GM12878 (cell line): ENCODE data around the gene ARHGAP19. TPM values are rescaled to one million over a fixed set of nuclear protein-coding genes. Genes with fewer than 3 reads are reported as not detected.
A peak's percentile ranks its signal among the peaks of the same experiment; 100 is the strongest.

ENCODE experiments used
- ATAC-seq: fragments of 200-7000 bp; cut with Tn5 transposase; 3 replicates; pipeline ENCODE4 v1.9.1; 2020; ENCODE audit warnings: mild to moderate bottlenecking, moderate library complexity
- BruUV-seq: library from RNA; stranded (reverse); fragments of 400-500 nt; replicated peaks from 2 replicates; lab custom pipeline; 2021; lab: Mats Ljungman, UMichigan
- CTCF ChIA-PET: fragments of 300-600 bp; sonication (Branson Sonifier 250); formaldehyde crosslinking; extraction: SDS; loops from one replicate; lab custom pipeline; 2021; ENCODE audit warnings: inconsistent platforms; lab: Yijun Ruan, JAX
- POLR2A ChIA-PET: fragments of 350-600 bp; formaldehyde crosslinking; extraction: SDS; loops from one replicate; lab custom pipeline; 2021; ENCODE audit warnings: inconsistent platforms; lab: Charles Lee
- RAD21 ChIA-PET: fragments of 300-600 bp; sonication (Branson Sonifier 250); formaldehyde crosslinking; loops from one replicate; lab custom pipeline; 2023; ENCODE audit warnings: antibody characterized with exemption; ENCODE audit not compliant: unreplicated experiment; lab: Charles Lee
- SMC1A ChIA-PET: fragments of 300-600 bp; sonication (Branson Sonifier 250); formaldehyde crosslinking; loops from one replicate; lab custom pipeline; 2023; ENCODE audit not compliant: unreplicated experiment, uncharacterized antibody; lab: Charles Lee
- DNase-seq: peaks from one replicate; pipeline ENCODE4 v3.0.0-alpha.2; 2011; ENCODE audit warnings: low read depth, low spot score
- FAIRE-seq: peaks from 3 replicates; lab custom pipeline; 2011; peaks lifted over from hg19 to GRCh38; lab: Jason Lieb, UNC
- H2AFZ ChIP-seq: 2 replicates; pipeline ENCODE4 v1.6.0; 2011; ENCODE audit warnings: low read depth, low read length, control low read depth; ENCODE audit not compliant: control insufficient read depth
- H3K27ac ChIP-seq: 2 replicates; pipeline ENCODE4 v1.5.1; 2011; ENCODE audit warnings: control low read depth; ENCODE audit not compliant: control insufficient read depth, insufficient read depth
- H3K27me3 ChIP-seq, 2 experiments: replicated peaks in 1 of 2; 2 replicates each; pipeline versions ENCODE4 v1.6.0 to v1.6.1; 2011; ENCODE audit warnings: low read length in 1 of 2; ENCODE audit not compliant: control insufficient read depth in 2 of 2, insufficient read depth in 2 of 2
- H3K36me3 ChIP-seq, 2 experiments: 2 replicates each; pipeline ENCODE4 v1.5.1; 2011; ENCODE audit warnings: low read length in 1 of 2; ENCODE audit not compliant: control insufficient read depth in 2 of 2, insufficient read depth in 2 of 2
- H3K4me1 ChIP-seq: 2 replicates; pipeline ENCODE4 v1.6.1; 2011; ENCODE audit warnings: mild to moderate bottlenecking, low read length, moderate library complexity, mixed read lengths; ENCODE audit not compliant: control insufficient read depth, insufficient read depth
- H3K4me2 ChIP-seq: 2 replicates; pipeline ENCODE4 v1.6.0; 2011; ENCODE audit warnings: control low read depth; ENCODE audit not compliant: control insufficient read depth, insufficient read depth
- H3K4me3 ChIP-seq: fragments of 200-600 bp; sonication (generic); 2 replicates; pipeline ENCODE4 v1.5.1; 2016
- H3K79me2 ChIP-seq: 2 replicates; pipeline ENCODE4 v1.6.0; 2011; ENCODE audit warnings: low read length; ENCODE audit not compliant: control insufficient read depth, insufficient read depth
- H3K9ac ChIP-seq: 2 replicates; pipeline ENCODE4 v1.8.0; 2011; ENCODE audit warnings: low read length, control low read depth, mixed read lengths; ENCODE audit not compliant: control insufficient read depth, insufficient read depth
- H3K9me3 ChIP-seq: replicated peaks from 3 replicates; pipeline ENCODE4 v1.5.1; 2011; ENCODE audit warnings: mild to moderate bottlenecking, low read length; ENCODE audit not compliant: control insufficient read depth, insufficient read depth
- H4K20me1 ChIP-seq: 2 replicates; pipeline ENCODE4 v1.6.0; 2011; ENCODE audit not compliant: control insufficient read depth, insufficient read depth
- BCL11A ChIP-seq: IDR thresholded peaks from 2 replicates; pipeline ENCODE4 v1.6.1; 2011; ENCODE audit warnings: low read depth, low read length
- CHD1 ChIP-seq: IDR thresholded peaks from 2 replicates; pipeline ENCODE4 v1.6.1; 2012; ENCODE audit warnings: low read depth, low read length, improper control_type of control experiment
- E2F4 ChIP-seq: IDR thresholded peaks from 2 replicates; pipeline ENCODE4 v1.6.1; 2012; ENCODE audit warnings: low read depth, low read length, improper control_type of control experiment
- EZH2 ChIP-seq: IDR thresholded peaks from 2 replicates; pipeline ENCODE4 v1.6.1; 2012; ENCODE audit warnings: low read depth, mild to moderate bottlenecking, control low read depth, inconsistent platforms, low read length, borderline replicate concordance; ENCODE audit not compliant: control insufficient read depth
- HDAC6 ChIP-seq: fragments of 200-600 bp; sonication (generic); IDR thresholded peaks from one replicate; pipeline ENCODE4 v1.8.0; 2017; ENCODE audit warnings: antibody characterized with exemption; ENCODE audit not compliant: unreplicated experiment
- HDGF ChIP-seq: fragments of 450-650 bp; IDR thresholded peaks from 2 replicates; pipeline ENCODE4 v1.6.1; 2016; ENCODE audit warnings: antibody characterized with exemption
- IKZF1 ChIP-seq: fragments of 450-650 bp; conservative IDR thresholded peaks from 2 replicates; pipeline ENCODE4 v1.6.1; 2017; ENCODE audit warnings: antibody characterized with exemption, mild to moderate bottlenecking
- MEF2B ChIP-seq: fragments of 450-650 bp; IDR thresholded peaks from 2 replicates; pipeline ENCODE4 v1.6.1; 2018; ENCODE audit warnings: mild to moderate bottlenecking, moderate library complexity; ENCODE audit not compliant: partially characterized antibody, poor library complexity, severe bottlenecking
- NBN ChIP-seq: fragments of 450-650 bp; IDR thresholded peaks from 2 replicates; pipeline ENCODE4 v1.6.1; 2016
- NFYA ChIP-seq: IDR thresholded peaks from 2 replicates; pipeline ENCODE4 v1.6.1; 2011; ENCODE audit warnings: low read depth, mild to moderate bottlenecking, low read length, improper control_type of control experiment, borderline replicate concordance
- NFYB ChIP-seq: IDR thresholded peaks from 2 replicates; pipeline ENCODE4 v1.6.1; 2011; ENCODE audit warnings: low read depth, mild to moderate bottlenecking, low read length, improper control_type of control experiment, moderate library complexity; ENCODE audit not compliant: insufficient read depth
- NR2C1 ChIP-seq: fragments of 450-650 bp; IDR thresholded peaks from 2 replicates; pipeline ENCODE4 v1.6.1; 2017; ENCODE audit warnings: antibody characterized with exemption, mild to moderate bottlenecking, moderate library complexity
- NR2F1 ChIP-seq: fragments of 450-650 bp; conservative IDR thresholded peaks from 2 replicates; pipeline ENCODE4 v1.6.1; 2017; ENCODE audit warnings: mild to moderate bottlenecking
- POLR2A ChIP-seq: IDR thresholded peaks from 2 replicates; pipeline ENCODE4 v1.6.1; 2011; ENCODE audit warnings: low read depth, mild to moderate bottlenecking, low read length
- SP1 ChIP-seq: IDR thresholded peaks from one replicate; pipeline ENCODE4 v1.6.1; 2011; ENCODE audit warnings: low read depth, low read length
- SPI1 ChIP-seq: IDR thresholded peaks from 2 replicates; pipeline ENCODE4 v1.6.1; 2011; ENCODE audit warnings: low read depth, mild to moderate bottlenecking, low read length, moderate library complexity, borderline replicate concordance; ENCODE audit not compliant: insufficient read depth
- SREBF1 ChIP-seq: IDR thresholded peaks from 2 replicates; pipeline ENCODE4 v1.6.1; 2012; ENCODE audit warnings: mild to moderate bottlenecking, low read length
- STAT1 ChIP-seq: fragments of 450-650 bp; conservative IDR thresholded peaks from 2 replicates; pipeline ENCODE4 v1.6.1; 2014; ENCODE audit warnings: antibody characterized with exemption, mild to moderate bottlenecking
- TCF3 ChIP-seq: IDR thresholded peaks from 2 replicates; pipeline ENCODE4 v1.6.1; 2012; ENCODE audit warnings: low read depth, mild to moderate bottlenecking, low read length, borderline replicate concordance; ENCODE audit not compliant: insufficient read depth
- TCF7 ChIP-seq: IDR thresholded peaks from 2 replicates; pipeline ENCODE4 v1.6.1; 2014; ENCODE audit warnings: antibody characterized with exemption, borderline replicate concordance
- ZSCAN29 ChIP-seq: fragments of 450-650 bp; IDR thresholded peaks from 2 replicates; pipeline ENCODE4 v1.6.1; 2017; ENCODE audit warnings: mild to moderate bottlenecking, moderate library complexity
- WGBS: methylation state at CpG from one replicate; pipeline ENCODE4 v1.1.6; 2016; ENCODE audit warnings: low lambda C conversion rate; ENCODE audit not compliant: insufficient replicate concordance, insufficient coverage; ENCODE audit errors: missing lambda C conversion rate; 5-methylcytosine and 5-hydroxymethylcytosine counted together
- in situ Hi-C: fragments of 300-500 bp; cut with MboI; formaldehyde crosslinking; loops from 9 replicates; pipeline ENCODE4 v1.14.3; 2018; ENCODE audit warnings: mixed read lengths
- intact Hi-C: fragments of 100-400 bp; cut with micrococcal nuclease; formaldehyde crosslinking; loops from one replicate; pipeline ENCODE4 v1.14.2; 2022; ENCODE audit not compliant: unreplicated experiment
- polyA plus RNA-seq, 11 experiments: library from polyadenylated mRNA; depleted of rRNA in 4 of 11; unstranded in 6 of 11; stranded (reverse) in 5 of 11; fragments of >200 nt; fragmentation: Nextera tagmentation in 4 of 11; fragmentation: Illumina TruSeq in 1 of 11; extraction: Ambion mirVana in 4 of 11; extraction: Trizol in 1 of 11; gene quantifications; 1 replicate in 1 of 11; 2 replicates in 10 of 11; pipeline versions ENCODE4 v1.2.1 to v1.2.3, GENCODE V29; 2011 to 2016; ENCODE audit warnings: inconsistent platforms in 2 of 11, missing spikeins in 2 of 11, low read depth in 1 of 11
- total RNA-seq, 4 experiments: library from RNA; depleted of rRNA in 3 of 4; stranded (reverse); fragments of >200 nt in 3 of 4; fragmentation: Illumina TruSeq in 1 of 4; extraction: Trizol in 1 of 4; gene quantifications; 2 replicates each; pipeline versions ENCODE4 v1.2.1 to v1.2.3, GENCODE V29; 2013 to 2021
- TF ChIP-seq, protein P1 (sequence below): fragments of 450-650 bp; IDR thresholded peaks from 2 replicates; pipeline ENCODE4 v1.6.1; 2017; ENCODE audit warnings: borderline replicate concordance

The ARHGAP19 gene
- total and polyA plus RNA-seq, 10 of the 15 experiments (the other 5 are each of a cell fraction or from before 2014, with no cell fraction given), result 13.3 to 40.7 (median 22.6) TPM

DNA sequence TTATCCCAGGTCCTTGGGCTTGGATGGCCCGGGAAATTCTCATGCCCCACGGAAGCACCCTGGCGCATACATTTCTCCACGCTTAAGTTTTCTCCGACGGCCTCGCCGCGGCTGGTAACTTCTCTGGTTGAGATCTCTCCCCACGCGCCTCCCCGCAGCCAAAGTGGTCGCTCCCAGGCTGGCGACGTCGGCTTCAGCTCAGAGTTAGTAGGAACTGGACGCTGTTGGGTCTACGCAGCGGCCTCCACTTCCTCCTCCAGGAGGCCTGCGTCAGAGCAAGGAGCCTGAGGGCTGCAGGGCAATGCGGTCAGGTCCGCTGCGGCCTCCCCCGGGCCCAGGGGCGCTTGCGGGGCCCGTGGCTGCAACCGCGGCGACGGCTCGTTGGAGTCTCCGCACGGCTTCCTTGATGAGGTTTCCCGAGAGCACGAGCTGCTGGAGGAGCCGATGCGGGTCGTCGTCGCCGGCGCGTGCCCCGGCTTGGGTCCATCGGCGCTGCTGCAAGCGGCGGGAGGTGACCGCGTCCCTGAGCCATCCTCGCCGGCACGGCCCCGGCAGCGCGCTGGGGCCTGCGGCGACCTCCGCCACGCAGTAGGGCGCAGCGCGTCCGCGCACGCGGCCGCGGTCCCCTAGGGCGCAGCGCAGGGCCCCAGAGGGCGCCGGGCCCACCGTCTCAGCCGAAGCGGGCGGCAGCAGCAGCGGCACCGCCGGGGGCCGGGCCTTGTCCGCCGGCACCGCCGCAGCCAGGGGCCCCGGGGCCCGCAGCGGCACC lies 41.3 kb upstream of the ARHGAP19 start:
- ChIA-PET RAD21 (interaction anchor here (1.2 to 2.9 kb wide), 2 partner anchors 10 to 55 kb away, joined by 3 to 14 read pairs; no protein-coding TSS in a partner anchor), CTCF (interaction anchor here (0.8 to 4.0 kb wide), 10 partner anchors 8 to 308 kb away, joined by 3 to 29 read pairs (median 3); no protein-coding TSS in a partner anchor)
- intact Hi-C loops, result loop anchor here (5.0 kb wide), 1 partner anchor 41 kb away; the partner anchor contains the start of gene ARHGAP19
- TF ChIP-seq POLR2A, result no peak
- no peak for TF ChIP-seq HDGF
- no peak for TF ChIP-seq EZH2
- no peak for TF ChIP-seq NBN
- TF ChIP-seq, protein P1, sequence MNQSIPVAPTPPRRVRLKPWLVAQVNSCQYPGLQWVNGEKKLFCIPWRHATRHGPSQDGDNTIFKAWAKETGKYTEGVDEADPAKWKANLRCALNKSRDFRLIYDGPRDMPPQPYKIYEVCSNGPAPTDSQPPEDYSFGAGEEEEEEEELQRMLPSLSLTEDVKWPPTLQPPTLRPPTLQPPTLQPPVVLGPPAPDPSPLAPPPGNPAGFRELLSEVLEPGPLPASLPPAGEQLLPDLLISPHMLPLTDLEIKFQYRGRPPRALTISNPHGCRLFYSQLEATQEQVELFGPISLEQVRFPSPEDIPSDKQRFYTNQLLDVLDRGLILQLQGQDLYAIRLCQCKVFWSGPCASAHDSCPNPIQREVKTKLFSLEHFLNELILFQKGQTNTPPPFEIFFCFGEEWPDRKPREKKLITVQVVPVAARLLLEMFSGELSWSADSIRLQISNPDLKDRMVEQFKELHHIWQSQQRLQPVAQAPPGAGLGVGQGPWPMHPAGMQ, result no peak
- peak; percentile 40; the same call in 1 of the 2 replicates for TF ChIP-seq SPI1
- no peak for TF ChIP-seq NFYB
- TF ChIP-seq SREBF1, result no peak
- no peak for TF ChIP-seq NFYA
- TF ChIP-seq E2F4, result no peak
- no peak for TF ChIP-seq BCL11A
- TF ChIP-seq TCF7, result no peak
- no peak for TF ChIP-seq CHD1
- TF ChIP-seq NR2C1, result no peak
- no peak for TF ChIP-seq MEF2B
- no peak for TF ChIP-seq SP1
- TF ChIP-seq HDAC6, result no peak
- TF ChIP-seq IKZF1, result peak; percentile 39
- TF ChIP-seq TCF3, result no peak
- 0 out of 2 replicates have a peak, but pooled peaks have one; percentile 17 for TF ChIP-seq NR2F1
- TF ChIP-seq ZSCAN29, result no peak
- TF ChIP-seq STAT1, result no peak

More for the DNA sequence above, 41.3 kb upstream of the ARHGAP19 start:
- Histone ChIP-seq H3K4me2 (peak overlapping the region; percentile 88), H3K79me2 (no peaks in the 10 kb centered on the region), H3K9me3 (no peaks in the 10 kb centered on the region), H3K36me3 (no peaks in the 10 kb centered on the region), H3K4me3 (peak overlapping the region; percentile 89), H3K4me1 (peaks cover 5% of the 10 kb centered on the region; the same call in 1 of the 2 replicates), H3K27ac (no peak overlapping the region), H2AFZ (peak overlapping the region; percentile 62), H3K9ac (peak overlapping the region; percentile 47), H3K27me3 (peaks cover 0 to 9% of the 10 kb centered on the region in 2 experiments; a peak in 1 of 4 replicates), H4K20me1 (no peaks in the 10 kb centered on the region; the same call in 1 of the 2 replicates)
- ATAC-seq (peak; percentile 45), FAIRE-seq (no peak), DNase-seq (no peak)
- WGBS, result under 1% methylated on average over 62 of the region's 89 CpGs
- in situ Hi-C loops, result no loop called here
- ChIA-PET SMC1A (interaction anchor here (0.7 to 3.4 kb wide), 7 partner anchors 10 to 70 kb away, joined by 3 to 17 read pairs (median 3); no protein-coding TSS in a partner anchor), POLR2A (interaction anchor here (0.6 to 1.8 kb wide), 4 partner anchors 15 to 55 kb away, joined by 3 to 5 read pairs (median 4); partner anchors contain the start of genes ARHGAP19 and FRAT1)
- no TSS peak for BruUV-seq
